Common myeloid progenitor, CD34-positive (primary cell): Measurements from ENCODE around the gene CMTM4.

Source experiments
- CTCF ChIA-PET: fragments of 350-600 bp; sonication (Branson Sonifier 250); formaldehyde crosslinking; loops from one replicate; lab custom pipeline; 2021; ENCODE audit warnings: antibody characterized with exemption; lab: Charles Lee
- POLR2A ChIA-PET: fragments of 350-600 bp; sonication (Branson Sonifier 250); formaldehyde crosslinking; loops from one replicate; lab custom pipeline; 2021; ENCODE audit warnings: antibody characterized with exemption; lab: Charles Lee
- DNase-seq, 3 donors: peaks; one replicate each; pipeline versions ENCODE4 v3.0.0 to v3.0.0-alpha.2; 2013
- H3K27ac ChIP-seq, 2 experiments: 1 replicate in 1 of 2; 2 replicates in 1 of 2; pipeline ENCODE4 v1.7.0; 2013; ENCODE audit warnings: inconsistent platforms in 2 of 2, low read length in 2 of 2, mild to moderate bottlenecking in 2 of 2, low read depth in 1 of 2, moderate library complexity in 1 of 2; ENCODE audit not compliant: severe bottlenecking in 2 of 2, insufficient read depth in 1 of 2, poor library complexity in 1 of 2
- H3K27me3 ChIP-seq, 5 experiments: replicated peaks in 2 of 5; 1 replicate in 3 of 5; 2 replicates in 2 of 5; pipeline versions ENCODE4 v1.6.1 to v1.7.0; 2013; ENCODE audit warnings: low read length in 4 of 5, mild to moderate bottlenecking in 2 of 5, moderate library complexity in 2 of 5, inconsistent platforms in 1 of 5; ENCODE audit not compliant: insufficient read depth in 5 of 5, control insufficient read depth in 4 of 5
- H3K36me3 ChIP-seq, 4 experiments: 1 replicate in 2 of 4; 2 replicates in 2 of 4; pipeline versions ENCODE4 v1.6.1 to v1.7.0; 2013; ENCODE audit warnings: low read length in 3 of 4, control low read depth in 1 of 4, mild to moderate bottlenecking in 1 of 4; ENCODE audit not compliant: control insufficient read depth in 4 of 4, insufficient read depth in 4 of 4
- H3K4me1 ChIP-seq, 4 experiments: 1 replicate in 3 of 4; 2 replicates in 1 of 4; pipeline versions ENCODE4 v1.6.1 to v1.7.1; 2013; ENCODE audit warnings: low read length in 3 of 4, mild to moderate bottlenecking in 3 of 4, control low read depth in 1 of 4, inconsistent platforms in 1 of 4, moderate library complexity in 1 of 4; ENCODE audit not compliant: control insufficient read depth in 4 of 4, insufficient read depth in 4 of 4; ENCODE audit errors: control extremely low read depth in 1 of 4
- H3K4me3 ChIP-seq, 7 experiments: 1 replicate in 4 of 7; 2 replicates in 3 of 7; pipeline versions ENCODE4 v1.5.1 to v1.7.0; 2013; ENCODE audit warnings: mild to moderate bottlenecking in 7 of 7, low read length in 6 of 7, moderate library complexity in 6 of 7, inconsistent platforms in 2 of 7, low read depth in 2 of 7, control low read depth in 1 of 7; ENCODE audit not compliant: insufficient read depth in 4 of 7, control insufficient read depth in 1 of 7; ENCODE audit errors: extremely low read depth in 1 of 7
- H3K9me3 ChIP-seq, 5 experiments: 1 replicate in 4 of 5; 2 replicates in 1 of 5; pipeline versions ENCODE4 v1.6.1 to v1.7.1; 2013; ENCODE audit warnings: low read length in 4 of 5, mild to moderate bottlenecking in 2 of 5, inconsistent platforms in 1 of 5, low read depth in 1 of 5, moderate library complexity in 1 of 5; ENCODE audit not compliant: control insufficient read depth in 4 of 5, insufficient read depth in 2 of 5; ENCODE audit errors: control extremely low read depth in 1 of 5
- WGBS: methylation state at CpG from one replicate; pipeline ENCODE4 v1.1.5; 2013; ENCODE audit not compliant: insufficient coverage; 5-methylcytosine and 5-hydroxymethylcytosine counted together

The CMTM4 gene

GRCh38 chr16:66695935-66696668 lies 441 bp downstream of the CMTM4 start:
- H3K36me3 ChIP-seq: no peaks in the 10 kb centered on the region
- no peaks in the 10 kb centered on the region for H3K9me3 ChIP-seq
- POLR2A ChIA-PET: interaction anchor here (0.6 kb wide), 1 partner anchor 39 kb away, joined by 5 read pairs; no protein-coding TSS in a partner anchor
- no peaks in the 10 kb centered on the region for H3K27me3 ChIP-seq
- peak in 1 of 3 donors; percentile 13 for DNase-seq
- WGBS: 1% methylated on average over 67 of the region's 91 CpGs
- H3K4me1 ChIP-seq: peaks cover 9 to 28% (median 25%) of the 10 kb centered on the region in 4 experiments
- peak overlapping the region; percentile 60 to 89 (median 70) for H3K4me3 ChIP-seq
- CTCF ChIA-PET: interaction anchor here (0.6 to 1.9 kb wide), 9 partner anchors 11 to 87 kb away, joined by 3 to 7 read pairs (median 4); no protein-coding TSS in a partner anchor
- no peak overlapping the region for H3K27ac ChIP-seq

GRCh38 chr16:66695471-66695934 lies 1.0 kb downstream of the CMTM4 start:
- POLR2A ChIA-PET: no interaction called here
- Histone ChIP-seq H3K4me3 (peak overlapping the region in 6 of 7 experiments; percentile 55 to 89 (median 72)), H3K4me1 (peaks cover 7 to 26% (median 23%) of the 10 kb centered on the region in 4 experiments), H3K36me3 (no peaks in the 10 kb centered on the region), H3K9me3 (no peaks in the 10 kb centered on the region), H3K27ac (no peak overlapping the region), H3K27me3 (no peaks in the 10 kb centered on the region)
- peak in 2 of 3 donors; percentile 68 to 74 for DNase-seq
- CTCF ChIA-PET: interaction anchor here (0.6 to 1.9 kb wide), 10 partner anchors 11 to 87 kb away, joined by 3 to 6 read pairs (median 3); no protein-coding TSS in a partner anchor
- WGBS: 5% methylated on average over 8 of the region's 8 CpGs

GRCh38 chr16:66693149-66693548 lies 3.4 kb downstream of the CMTM4 start:
- DNase-seq: no peak
- no peak overlapping the region for H3K27ac ChIP-seq
- peaks cover 7 to 26% (median 23%) of the 10 kb centered on the region in 4 experiments for H3K4me1 ChIP-seq
- no peaks in the 10 kb centered on the region for H3K36me3 ChIP-seq
- ChIA-PET POLR2A (no interaction called here), CTCF (no interaction called here)
- H3K9me3 ChIP-seq: no peaks in the 10 kb centered on the region
- WGBS: 100% methylated on average over 3 of the region's 4 CpGs
- H3K27me3 ChIP-seq: no peaks in the 10 kb centered on the region
- H3K4me3 ChIP-seq: no peak overlapping the region

DNA sequence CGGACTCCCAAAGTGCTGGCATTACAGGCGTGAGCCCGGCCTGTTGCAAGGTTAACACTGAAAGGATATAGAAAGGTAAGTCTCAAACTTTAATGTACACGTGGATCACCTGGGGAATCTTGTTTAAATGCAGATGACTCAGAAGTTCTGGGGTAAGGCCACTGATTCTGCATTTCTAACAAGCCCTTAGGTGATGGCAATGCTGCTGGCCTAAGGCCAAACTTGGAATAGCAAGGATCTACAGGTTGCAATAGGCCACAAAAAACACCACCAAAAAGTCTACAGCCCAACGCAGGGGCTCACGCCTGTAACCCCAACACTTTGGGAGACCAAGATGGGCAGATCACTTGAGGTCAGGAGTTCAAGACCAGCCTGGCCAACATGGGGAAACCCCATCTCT lies 4.2 kb downstream of the CMTM4 start:
- DNase-seq: no peak
- WGBS: 96% methylated on average over 4 of the region's 6 CpGs
- peaks cover 5 to 22% (median 20%) of the 10 kb centered on the region in 4 experiments for H3K4me1 ChIP-seq
- no peak overlapping the region for H3K27ac ChIP-seq
- no peaks in the 10 kb centered on the region for H3K36me3 ChIP-seq
- CTCF ChIA-PET: interaction anchor here (1.1 to 2.3 kb wide), 3 partner anchors 38 to 41 kb away, joined by 3 to 10 read pairs (median 4); no protein-coding TSS in a partner anchor
- H3K9me3 ChIP-seq: no peaks in the 10 kb centered on the region
- H3K4me3 ChIP-seq: no peak overlapping the region
- H3K27me3 ChIP-seq: no peaks in the 10 kb centered on the region
- POLR2A ChIA-PET: no interaction called here

DNA sequence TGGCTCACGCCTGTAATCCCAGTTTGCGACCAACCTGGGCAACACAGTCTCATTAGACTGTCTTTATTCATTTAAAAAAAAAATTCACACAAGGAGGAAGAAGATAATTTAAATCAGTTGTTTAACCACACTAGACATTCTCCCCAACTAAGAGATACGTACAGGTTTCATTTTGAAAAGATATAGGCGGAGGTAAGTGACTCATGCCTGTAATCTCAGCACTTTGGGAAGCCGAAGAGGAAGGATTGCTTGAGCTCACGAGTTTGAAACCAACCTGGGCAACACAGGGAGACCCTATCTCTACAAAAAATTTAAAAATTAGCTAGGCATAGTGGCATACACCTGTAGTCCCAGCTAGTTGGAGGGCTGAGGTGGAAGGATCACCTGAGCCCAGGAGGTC lies 5.3 kb downstream of the CMTM4 start:
- peak in 1 of 3 donors; percentile 20 for DNase-seq
- no peaks in the 10 kb centered on the region for H3K9me3 ChIP-seq
- H3K4me1 ChIP-seq: peaks cover 4 to 16% (median 14%) of the 10 kb centered on the region in 4 experiments
- WGBS: 100% methylated on average over 3 of the region's 6 CpGs
- H3K27me3 ChIP-seq: no peaks in the 10 kb centered on the region
- H3K27ac ChIP-seq: no peak overlapping the region
- CTCF ChIA-PET: interaction anchor here (1.1 to 2.3 kb wide), 5 partner anchors 20 to 40 kb away, joined by 3 to 10 read pairs (median 4); no protein-coding TSS in a partner anchor
- POLR2A ChIA-PET: no interaction called here
- no peaks in the 10 kb centered on the region for H3K36me3 ChIP-seq
- H3K4me3 ChIP-seq: no peak overlapping the region

DNA sequence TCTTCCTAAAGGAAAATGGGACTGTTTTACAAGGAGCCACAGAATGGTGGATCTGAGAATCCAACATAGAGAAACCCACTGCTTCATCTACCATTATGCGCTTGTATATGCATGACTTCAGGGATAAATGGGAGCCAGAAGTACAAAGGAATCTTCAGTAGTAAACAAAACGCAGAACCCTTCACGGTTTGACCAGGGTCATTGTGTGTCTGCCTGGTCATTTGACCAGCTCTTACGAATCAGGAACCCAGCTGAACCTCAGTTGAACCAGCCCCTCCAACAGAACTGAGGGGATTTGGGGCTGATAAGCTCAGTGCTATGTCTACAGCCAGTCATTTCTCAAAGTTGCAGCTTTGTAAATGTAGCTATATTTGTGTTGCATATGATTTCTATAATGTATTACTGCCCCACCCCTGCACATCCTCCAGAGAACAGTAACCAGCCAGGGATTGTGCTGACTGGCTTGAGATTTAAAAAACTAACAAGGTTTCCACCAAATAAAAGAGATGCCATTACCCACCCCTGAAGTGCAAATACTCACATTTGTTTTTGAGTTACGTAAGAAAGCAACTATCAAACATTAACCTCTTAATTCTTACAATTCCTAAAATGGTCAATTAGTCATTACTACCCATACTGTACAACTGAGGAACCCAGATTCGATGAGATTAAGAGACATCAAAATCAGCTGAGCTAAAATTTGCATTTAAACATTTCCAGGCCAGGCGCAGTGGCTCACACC lies 6.3 kb downstream of the CMTM4 start:
- 97% methylated on average over 7 of the region's 7 CpGs for WGBS
- no peak for DNase-seq

More for the DNA sequence above, 6.3 kb downstream of the CMTM4 start:
- Histone ChIP-seq H3K36me3 (no peaks in the 10 kb centered on the region), H3K4me3 (no peak overlapping the region), H3K4me1 (peaks cover 4 to 7% (median 5%) of the 10 kb centered on the region in 4 experiments), H3K9me3 (no peaks in the 10 kb centered on the region), H3K27me3 (no peaks in the 10 kb centered on the region), H3K27ac (no peak overlapping the region)
- ChIA-PET POLR2A (no interaction called here), CTCF (interaction anchor here (1.0 to 2.3 kb wide), 3 partner anchors 14 to 39 kb away, joined by 3 to 10 read pairs (median 3); no protein-coding TSS in a partner anchor)
